Breast epithelium (tissue), 4 donors: Measurements from ENCODE around the gene FOXP3. TPM values are rescaled to one million over a fixed set of nuclear protein-coding genes. Genes with fewer than 3 reads are reported as not detected.

Source experiments
- DNase-seq, 2 donors: peaks; one replicate each; pipeline ENCODE4 v3.0.0-alpha.2; 2019; ENCODE audit warnings: low spot score in 2 of 2
- H3K27ac ChIP-seq, 2 donors: fragments of 200-600 bp; sonication (generic) in 1 of 2; one replicate each; pipeline ENCODE4 v1.5.1; 2016 to 2019; ENCODE audit warnings: mild to moderate bottlenecking in 1 of 2
- H3K27me3 ChIP-seq, 2 donors: fragments of 200-600 bp; sonication (generic) in 1 of 2; one replicate each; pipeline versions ENCODE4 v1.5.1 to v1.6.0; 2017 to 2019; ENCODE audit warnings: control low read depth in 1 of 2, mild to moderate bottlenecking in 1 of 2
- H3K36me3 ChIP-seq: fragments of 200-600 bp; one replicate; pipeline ENCODE4 v1.5.1; 2019
- H3K4me1 ChIP-seq, 2 donors: fragments of 200-600 bp; sonication (generic); one replicate each; pipeline ENCODE4 v1.5.1; 2016 to 2019; ENCODE audit warnings: control low read depth in 1 of 2
- H3K4me3 ChIP-seq, 3 donors: fragments of 200-600 bp; sonication (generic); 1 replicate in 2 of 3; 2 replicates in 1 of 3; pipeline ENCODE4 v1.5.1; 2016 to 2019; ENCODE audit warnings: mild to moderate bottlenecking in 3 of 3, moderate library complexity in 2 of 3
- H3K9me3 ChIP-seq, 2 donors: fragments of 200-600 bp; sonication (generic) in 1 of 2; one replicate each; pipeline ENCODE4 v1.5.1; 2016 to 2019; ENCODE audit warnings: control low read depth in 1 of 2
- POLR2A ChIP-seq: fragments of 450-650 bp; IDR thresholded peaks from one replicate; pipeline ENCODE4 v1.6.1; 2016; ENCODE audit warnings: antibody characterized with exemption, mild to moderate bottlenecking, moderate library complexity
- POLR2AphosphoS5 ChIP-seq, 3 donors: sonication (generic); formaldehyde crosslinking; IDR thresholded peaks; one replicate each; pipeline ENCODE4 v1.6.1; 2017; ENCODE audit warnings: antibody characterized with exemption in 3 of 3
- intact Hi-C: fragments of 100-400 bp; cut with DNase I; formaldehyde crosslinking; loops from one replicate; pipeline ENCODE4 v1.15.1; 2023; ENCODE audit warnings: low total_unique reads
- total RNA-seq, 3 donors: library from RNA; depleted of rRNA; stranded (reverse); fragments of >200 nt; gene quantifications; one replicate each; pipeline ENCODE4 v1.1.0, GENCODE V29; 2016
- TF ChIP-seq, protein P1 (sequence below), 3 donors: fragments of 450-650 bp; IDR thresholded peaks; one replicate each; pipeline ENCODE4 v1.5.1; 2016 to 2017; ENCODE audit warnings: antibody characterized with exemption in 3 of 3, mild to moderate bottlenecking in 3 of 3, moderate library complexity in 3 of 3

The FOXP3 gene
- total RNA-seq, 3 donors from 2014 or later, result 0.16 TPM; not detected in 2

GRCh38 chrX:49230500-49231232, 33.8 kb downstream of the FOXP3 start:
- H3K27ac ChIP-seq, result peak overlapping the region; percentile 2 to 54
- H3K4me1 ChIP-seq, result no peaks in the 10 kb centered on the region
- H3K4me3 ChIP-seq, result peak overlapping the region; percentile 22 to 60 (median 39)
- no peaks in the 10 kb centered on the region for H3K36me3 ChIP-seq
- no peaks in the 10 kb centered on the region for H3K9me3 ChIP-seq
- peaks cover 0 to 22% of the 10 kb centered on the region in 2 donors for H3K27me3 ChIP-seq
- peak; percentile 57 to 79 for DNase-seq
- TF ChIP-seq, protein P1, sequence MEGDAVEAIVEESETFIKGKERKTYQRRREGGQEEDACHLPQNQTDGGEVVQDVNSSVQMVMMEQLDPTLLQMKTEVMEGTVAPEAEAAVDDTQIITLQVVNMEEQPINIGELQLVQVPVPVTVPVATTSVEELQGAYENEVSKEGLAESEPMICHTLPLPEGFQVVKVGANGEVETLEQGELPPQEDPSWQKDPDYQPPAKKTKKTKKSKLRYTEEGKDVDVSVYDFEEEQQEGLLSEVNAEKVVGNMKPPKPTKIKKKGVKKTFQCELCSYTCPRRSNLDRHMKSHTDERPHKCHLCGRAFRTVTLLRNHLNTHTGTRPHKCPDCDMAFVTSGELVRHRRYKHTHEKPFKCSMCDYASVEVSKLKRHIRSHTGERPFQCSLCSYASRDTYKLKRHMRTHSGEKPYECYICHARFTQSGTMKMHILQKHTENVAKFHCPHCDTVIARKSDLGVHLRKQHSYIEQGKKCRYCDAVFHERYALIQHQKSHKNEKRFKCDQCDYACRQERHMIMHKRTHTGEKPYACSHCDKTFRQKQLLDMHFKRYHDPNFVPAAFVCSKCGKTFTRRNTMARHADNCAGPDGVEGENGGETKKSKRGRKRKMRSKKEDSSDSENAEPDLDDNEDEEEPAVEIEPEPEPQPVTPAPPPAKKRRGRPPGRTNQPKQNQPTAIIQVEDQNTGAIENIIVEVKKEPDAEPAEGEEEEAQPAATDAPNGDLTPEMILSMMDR (IDR thresholded peaks at IDR 0.05), result peak in 1 of 3 donors; percentile 33
- no peak for TF ChIP-seq POLR2AphosphoS5 (IDR thresholded peaks at IDR 0.05)
- TF ChIP-seq POLR2A, result no peak
- intact Hi-C loops, result no loop called here

- Histone ChIP-seq H3K27me3 (peaks cover 0 to 34% of the 10 kb centered on the region in 2 donors), H3K4me1 (no peaks in the 10 kb centered on the region), H3K36me3 (no peaks in the 10 kb centered on the region), H3K27ac (no peak overlapping the region), H3K9me3 (no peaks in the 10 kb centered on the region), H3K4me3 (no peak overlapping the region)
- intact Hi-C loops, result no loop called here
- TF ChIP-seq POLR2AphosphoS5 (IDR thresholded peaks at IDR 0.05), result no peak
- TF ChIP-seq, protein P1 (IDR thresholded peaks at IDR 0.05), result no peak
- DNase-seq, result no peak
These were observed 36.3 kb downstream of the FOXP3 start for GRCh38 chrX:49228185-49228584.

GRCh38 chrX:49227726-49228125, 36.8 kb downstream of the FOXP3 start:
- TF ChIP-seq POLR2A, result no peak
- TF ChIP-seq POLR2AphosphoS5 (IDR thresholded peaks at IDR 0.05), result no peak
- TF ChIP-seq, protein P1 (IDR thresholded peaks at IDR 0.05), result no peak
- H3K4me3 ChIP-seq, result no peak overlapping the region
- H3K27me3 ChIP-seq, result peaks cover 0 to 36% of the 10 kb centered on the region in 2 donors
- no peaks in the 10 kb centered on the region for H3K36me3 ChIP-seq
- no peak for DNase-seq
- no peaks in the 10 kb centered on the region for H3K4me1 ChIP-seq
- H3K27ac ChIP-seq, result no peak overlapping the region
- no peaks in the 10 kb centered on the region for H3K9me3 ChIP-seq
- intact Hi-C loops, result no loop called here

DNA sequence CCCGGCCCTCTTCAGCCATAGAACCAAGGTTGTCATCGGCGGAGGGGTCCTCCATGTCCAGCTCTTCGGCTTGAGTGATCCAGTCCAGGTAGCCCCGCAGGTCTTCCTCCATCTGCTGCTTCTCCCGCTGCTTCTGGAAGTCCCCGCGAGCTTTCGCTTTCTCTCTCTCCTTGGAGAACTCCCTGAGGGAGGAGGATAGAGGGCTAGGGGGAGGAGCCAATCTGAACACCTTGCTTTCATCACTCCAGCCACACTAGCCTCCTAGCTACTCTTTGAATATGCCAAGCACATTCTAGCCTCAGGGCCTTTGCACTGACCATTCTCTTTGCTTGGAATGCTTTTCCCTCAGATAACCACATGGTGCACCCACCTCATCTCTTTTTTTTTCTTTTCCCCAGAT, 37.6 kb downstream of the FOXP3 start:
- no peak overlapping the region for H3K27ac ChIP-seq
- TF ChIP-seq POLR2AphosphoS5 (IDR thresholded peaks at IDR 0.05) (no peak), POLR2A (no peak)
- TF ChIP-seq, protein P1 (IDR thresholded peaks at IDR 0.05), result no peak
- H3K9me3 ChIP-seq, result no peaks in the 10 kb centered on the region
- no peak overlapping the region for H3K4me3 ChIP-seq
- DNase-seq, result no peak
- intact Hi-C loops, result no loop called here
- H3K36me3 ChIP-seq, result no peaks in the 10 kb centered on the region
- peaks cover 0 to 43% of the 10 kb centered on the region in 2 donors for H3K27me3 ChIP-seq
- H3K4me1 ChIP-seq, result no peaks in the 10 kb centered on the region

DNA sequence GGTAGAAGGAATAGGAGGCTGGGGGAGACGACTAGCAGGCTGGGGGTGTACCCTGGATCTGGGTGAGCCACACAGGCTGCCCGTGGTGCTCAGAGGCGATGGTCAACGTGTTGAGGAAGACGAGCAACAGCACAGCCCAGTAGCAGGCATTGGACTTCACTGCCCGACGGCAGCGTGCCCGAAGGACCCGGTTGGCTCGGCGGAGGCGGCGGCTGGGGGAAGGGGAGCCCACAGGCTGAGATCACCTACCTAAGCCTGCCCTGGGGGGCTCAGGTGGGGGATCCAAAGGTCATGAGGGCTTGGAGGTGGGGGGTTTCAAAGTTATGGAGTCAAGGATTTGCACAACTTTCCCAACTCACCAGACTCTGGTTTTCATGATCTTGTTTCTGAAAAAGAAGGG, 38.7 kb downstream of the FOXP3 start:
- Histone ChIP-seq H3K27ac (no peak overlapping the region), H3K4me1 (no peaks in the 10 kb centered on the region), H3K4me3 (no peak overlapping the region), H3K27me3 (peaks cover 0 to 41% of the 10 kb centered on the region in 2 donors), H3K9me3 (no peaks in the 10 kb centered on the region), H3K36me3 (no peaks in the 10 kb centered on the region)
- no peak for TF ChIP-seq POLR2A
- TF ChIP-seq, protein P1 (IDR thresholded peaks at IDR 0.05), result no peak
- no peak for TF ChIP-seq POLR2AphosphoS5 (IDR thresholded peaks at IDR 0.05)
- intact Hi-C loops, result no loop called here
- DNase-seq, result no peak
